HepG2 (cell line): Measurements from ENCODE around the gene TMEM174. TPM values are rescaled to one million over a fixed set of nuclear protein-coding genes. Genes with fewer than 3 reads are reported as not detected.
A peak's percentile ranks its signal among the peaks of the same experiment; 100 is the strongest.

ENCODE experiments used
- ATAC-seq: fragments of 200-7000 bp; cut with Tn5 transposase; 3 replicates; pipeline ENCODE4 v1.9.1; 2020; ENCODE audit warnings: mild to moderate bottlenecking, moderate library complexity
- BruUV-seq: library from RNA; stranded (reverse); fragments of 400-500 nt; replicated peaks from 2 replicates; lab custom pipeline; 2021; lab: Mats Ljungman, UMichigan
- CTCF ChIA-PET: fragments of 300-600 bp; formaldehyde crosslinking; extraction: SDS; loops from one replicate; lab custom pipeline; 2021; ENCODE audit warnings: low total read pairs, inconsistent platforms, low intra/inter-chr PET ratio; lab: Yijun Ruan, JAX
- POLR2A ChIA-PET: fragments of 350-600 bp; sonication (Branson Sonifier 250); formaldehyde crosslinking; loops from one replicate; lab custom pipeline; 2020; ENCODE audit warnings: antibody characterized with exemption, inconsistent platforms; lab: Yijun Ruan, JAX
- DNase-seq: peaks from one replicate; pipeline ENCODE4 v3.0.0-alpha.2; 2015; ENCODE audit warnings: low spot score
- FAIRE-seq: peaks from 3 replicates; lab custom pipeline; 2011; peaks lifted over from hg19 to GRCh38; lab: Jason Lieb, UNC
- H2AFZ ChIP-seq: one replicate; pipeline ENCODE4 v1.6.1; 2011; ENCODE audit warnings: low read length, inconsistent platforms
- H3K27ac ChIP-seq: fragments of 300-600 bp; 3 replicates; pipeline ENCODE4 v1.8.0; 2011; ENCODE audit warnings: mixed run types, mild to moderate bottlenecking, mixed read lengths, low read length, inconsistent platforms; ENCODE audit not compliant: insufficient read depth; ENCODE audit errors: extremely low read length
- H3K27me3 ChIP-seq, 2 experiments: fragments of 200-600 bp in 1 of 2; 2 replicates in 1 of 2; 3 replicates in 1 of 2; pipeline versions ENCODE4 v1.6.0 to v1.8.0; 2011; ENCODE audit warnings: low read length in 2 of 2, mild to moderate bottlenecking in 2 of 2, moderate library complexity in 2 of 2, inconsistent platforms in 1 of 2; ENCODE audit not compliant: insufficient read depth in 2 of 2, control insufficient read depth in 1 of 2
- H3K36me3 ChIP-seq, 2 experiments: fragments of 200-600 bp in 1 of 2; replicated peaks in 1 of 2; 2 replicates in 1 of 2; 3 replicates in 1 of 2; pipeline versions ENCODE4 v1.5.1 to v1.8.0; 2011; ENCODE audit warnings: low read length in 2 of 2, inconsistent platforms in 1 of 2; ENCODE audit not compliant: insufficient read depth in 2 of 2, control insufficient read depth in 1 of 2
- H3K4me1 ChIP-seq: 2 replicates; pipeline ENCODE4 v1.5.1; 2012; ENCODE audit warnings: low read length, inconsistent platforms; ENCODE audit not compliant: insufficient read depth
- H3K4me2 ChIP-seq: 2 replicates; pipeline ENCODE4 v1.6.0; 2011; ENCODE audit warnings: low read depth, low read length, inconsistent platforms
- H3K4me3 ChIP-seq, 3 experiments: fragments of 200-600 bp in 1 of 3; sonication (generic), shearing (Covaris generic) in 1 of 3; replicated peaks in 1 of 3; 2 replicates each; pipeline ENCODE4 v1.5.1; 2011 to 2016; ENCODE audit warnings: low read length in 3 of 3, inconsistent platforms in 2 of 3, low read depth in 2 of 3, mild to moderate bottlenecking in 2 of 3, control low read depth in 1 of 3, mixed read lengths in 1 of 3; ENCODE audit not compliant: insufficient read depth in 1 of 3
- H3K79me2 ChIP-seq: one replicate; pipeline ENCODE4 v1.6.1; 2011; ENCODE audit warnings: low read length, inconsistent platforms; ENCODE audit not compliant: insufficient read depth
- H3K9ac ChIP-seq: 2 replicates; pipeline ENCODE4 v1.6.0; 2011; ENCODE audit warnings: mild to moderate bottlenecking, low read depth, low read length, inconsistent platforms; ENCODE audit not compliant: insufficient read depth
- H3K9me3 ChIP-seq: 2 replicates; pipeline ENCODE4 v1.5.1; 2012; ENCODE audit warnings: mild to moderate bottlenecking, low read length
- H4K20me1 ChIP-seq: 2 replicates; pipeline ENCODE4 v1.6.0; 2011; ENCODE audit warnings: inconsistent platforms, mild to moderate bottlenecking, low read length, moderate library complexity; ENCODE audit not compliant: insufficient read depth
- ASH2L ChIP-seq: fragments of 300-600, 200-600 bp; sonication (generic); IDR thresholded peaks from 2 replicates; pipeline ENCODE4 v1.7.0; 2017; ENCODE audit warnings: low read depth, mild to moderate bottlenecking, moderate library complexity, mixed read lengths, low read length; ENCODE audit not compliant: insufficient read length
- CC2D1A ChIP-seq: sonication (generic); formaldehyde crosslinking; IDR thresholded peaks from 2 replicates; pipeline ENCODE4 v1.8.1; 2023; ENCODE audit warnings: mild to moderate bottlenecking, missing genetic modification reagents
- MAFF ChIP-seq: IDR thresholded peaks from 2 replicates; pipeline ENCODE4 v1.6.1; 2011; ENCODE audit warnings: low read depth, low read length, improper control_type of control experiment
- MBNL3 ChIP-seq: fragments of 250-450 bp; sonication (Bioruptor Pico); conservative IDR thresholded peaks from 2 replicates; pipeline ENCODE4 v1.8.0; 2022; ENCODE audit warnings: mild to moderate bottlenecking, inconsistent platforms
- NFE2L1 ChIP-seq: sonication (generic); formaldehyde crosslinking; IDR thresholded peaks from 2 replicates; pipeline ENCODE4 v1.4.0; 2020; ENCODE audit warnings: missing genetic modification reagents, mild to moderate bottlenecking, borderline replicate concordance
- ZKSCAN1 ChIP-seq: fragments of 150-350 bp; IDR thresholded peaks from 2 replicates; pipeline ENCODE4 v1.6.1; 2014; ENCODE audit warnings: low read length
- ZNF260 ChIP-seq: sonication (generic); formaldehyde crosslinking; IDR thresholded peaks from 2 replicates; pipeline ENCODE4 v1.4.0; 2020; ENCODE audit warnings: missing genetic modification reagents, low read depth, mild to moderate bottlenecking, borderline replicate concordance
- ZNF282 ChIP-seq: fragments of 450-650 bp; IDR thresholded peaks from 2 replicates; pipeline ENCODE4 v1.6.1; 2018; ENCODE audit not compliant: partially characterized antibody
- ZNF558 ChIP-seq: sonication (generic); formaldehyde crosslinking; IDR thresholded peaks from 2 replicates; pipeline ENCODE4 v1.9.0; 2022; ENCODE audit warnings: mild to moderate bottlenecking, missing genetic modification reagents, borderline replicate concordance
- ZNF567 ChIP-seq: sonication (generic); formaldehyde crosslinking; IDR thresholded peaks from 2 replicates; pipeline ENCODE4 v1.8.1; 2023; ENCODE audit warnings: mild to moderate bottlenecking, missing genetic modification reagents, borderline replicate concordance
- ZNF572 ChIP-seq: sonication (generic); formaldehyde crosslinking; IDR thresholded peaks from 2 replicates; pipeline ENCODE4 v1.5.1; 2020; ENCODE audit warnings: mild to moderate bottlenecking, missing genetic modification reagents
- ZSCAN20 ChIP-seq: sonication (generic); formaldehyde crosslinking; IDR thresholded peaks from 2 replicates; pipeline ENCODE4 v1.4.0; 2020; ENCODE audit warnings: missing genetic modification reagents, mild to moderate bottlenecking, borderline replicate concordance
- WGBS: methylation state at CpG from one replicate; pipeline ENCODE4 v1.1.6; 2017; ENCODE audit warnings: low lambda C conversion rate; 5-methylcytosine and 5-hydroxymethylcytosine counted together
- in situ Hi-C: cut with HindIII; loops from 2 replicates; pipeline ENCODE4 v1.10.0; 2017; ENCODE audit warnings: low pct_unique_long_range_greater_than_20kb; ENCODE audit not compliant: extremely low pct_ligation_motif_present
- intact Hi-C: fragments of 100-400 bp; cut with micrococcal nuclease; formaldehyde crosslinking; loops from one replicate; pipeline ENCODE4 v1.10.0; 2022; ENCODE audit not compliant: unreplicated experiment
- polyA plus RNA-seq, 8 experiments: library from polyadenylated mRNA; depleted of rRNA in 3 of 8; stranded (reverse) in 7 of 8; unstranded in 1 of 8; fragments of >200 nt; fragmentation: Illumina TruSeq in 4 of 8; extraction: Trizol in 4 of 8; gene quantifications; 2 replicates each; pipeline versions ENCODE4 v1.2.1 to v1.2.3, GENCODE V29; 2011 to 2016; ENCODE audit warnings: low read depth in 4 of 8, missing spikeins in 1 of 8, mixed read lengths in 1 of 8; ENCODE audit not compliant: insufficient read depth in 1 of 8
- total RNA-seq, 5 experiments: library from RNA; depleted of rRNA; stranded (reverse); fragments of >200 nt; fragmentation: Illumina TruSeq; extraction: Trizol; gene quantifications; 2 replicates each; pipeline ENCODE4 v1.2.3, GENCODE V29; 2016; ENCODE audit warnings: low read depth in 1 of 5
- TF ChIP-seq, protein P1 (sequence below): sonication (generic); formaldehyde crosslinking; IDR thresholded peaks from 2 replicates; pipeline ENCODE4 v1.4.0; 2020; ENCODE audit warnings: missing genetic modification reagents, mild to moderate bottlenecking, borderline replicate concordance
- TF ChIP-seq, protein P2 (sequence below): sonication (generic); formaldehyde crosslinking; IDR thresholded peaks from 2 replicates; pipeline ENCODE4 v1.4.0; 2020; ENCODE audit warnings: missing genetic modification reagents
- TF ChIP-seq, protein P3 (sequence below): IDR thresholded peaks from 2 replicates; pipeline ENCODE4 v1.6.1; 2016
- TF ChIP-seq, protein P4 (sequence below): sonication (generic); formaldehyde crosslinking; IDR thresholded peaks from 2 replicates; pipeline ENCODE4 v1.4.0; 2020; ENCODE audit warnings: mild to moderate bottlenecking, low read depth, missing genetic modification reagents

The TMEM174 gene
- total and polyA plus RNA-seq, 2 of the 13 experiments (the other 11 are each of a cell fraction or from before 2014, with no cell fraction given) = not detected

- H3K27ac ChIP-seq = no peak overlapping the region
- ATAC-seq (no peak), FAIRE-seq (no peak), DNase-seq (no peak)
- in situ Hi-C loops = no loop called here
- H2AFZ ChIP-seq = no peak overlapping the region
- no TSS peak for BruUV-seq
- H3K4me1 ChIP-seq = no peaks in the 10 kb centered on the region
- no peak overlapping the region for H3K9ac ChIP-seq
- H3K79me2 ChIP-seq = no peaks in the 10 kb centered on the region
- peaks cover 2 to 36% of the 10 kb centered on the region in 2 experiments for H3K27me3 ChIP-seq
- H3K9me3 ChIP-seq = no peaks in the 10 kb centered on the region
- POLR2A ChIA-PET = no interaction called here
- no peaks in the 10 kb centered on the region for H3K36me3 ChIP-seq
- WGBS = 10% methylated on average over 5 of the region's 5 CpGs
- peak overlapping the region; percentile 32; the same call in 1 of the 2 replicates for H3K4me2 ChIP-seq
- H3K4me3 ChIP-seq = no peak overlapping the region; a peak in 1 of 6 replicates
- intact Hi-C loops = no loop called here
- H4K20me1 ChIP-seq = no peaks in the 10 kb centered on the region
- CTCF ChIA-PET = no interaction called here
- TF ChIP-seq, protein P1, sequence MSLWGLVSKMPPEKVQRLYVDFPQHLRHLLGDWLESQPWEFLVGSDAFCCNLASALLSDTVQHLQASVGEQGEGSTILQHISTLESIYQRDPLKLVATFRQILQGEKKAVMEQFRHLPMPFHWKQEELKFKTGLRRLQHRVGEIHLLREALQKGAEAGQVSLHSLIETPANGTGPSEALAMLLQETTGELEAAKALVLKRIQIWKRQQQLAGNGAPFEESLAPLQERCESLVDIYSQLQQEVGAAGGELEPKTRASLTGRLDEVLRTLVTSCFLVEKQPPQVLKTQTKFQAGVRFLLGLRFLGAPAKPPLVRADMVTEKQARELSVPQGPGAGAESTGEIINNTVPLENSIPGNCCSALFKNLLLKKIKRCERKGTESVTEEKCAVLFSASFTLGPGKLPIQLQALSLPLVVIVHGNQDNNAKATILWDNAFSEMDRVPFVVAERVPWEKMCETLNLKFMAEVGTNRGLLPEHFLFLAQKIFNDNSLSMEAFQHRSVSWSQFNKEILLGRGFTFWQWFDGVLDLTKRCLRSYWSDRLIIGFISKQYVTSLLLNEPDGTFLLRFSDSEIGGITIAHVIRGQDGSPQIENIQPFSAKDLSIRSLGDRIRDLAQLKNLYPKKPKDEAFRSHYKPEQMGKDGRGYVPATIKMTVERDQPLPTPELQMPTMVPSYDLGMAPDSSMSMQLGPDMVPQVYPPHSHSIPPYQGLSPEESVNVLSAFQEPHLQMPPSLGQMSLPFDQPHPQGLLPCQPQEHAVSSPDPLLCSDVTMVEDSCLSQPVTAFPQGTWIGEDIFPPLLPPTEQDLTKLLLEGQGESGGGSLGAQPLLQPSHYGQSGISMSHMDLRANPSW (CRISPR knock-in tag) = no peak
- TF ChIP-seq, protein P2, sequence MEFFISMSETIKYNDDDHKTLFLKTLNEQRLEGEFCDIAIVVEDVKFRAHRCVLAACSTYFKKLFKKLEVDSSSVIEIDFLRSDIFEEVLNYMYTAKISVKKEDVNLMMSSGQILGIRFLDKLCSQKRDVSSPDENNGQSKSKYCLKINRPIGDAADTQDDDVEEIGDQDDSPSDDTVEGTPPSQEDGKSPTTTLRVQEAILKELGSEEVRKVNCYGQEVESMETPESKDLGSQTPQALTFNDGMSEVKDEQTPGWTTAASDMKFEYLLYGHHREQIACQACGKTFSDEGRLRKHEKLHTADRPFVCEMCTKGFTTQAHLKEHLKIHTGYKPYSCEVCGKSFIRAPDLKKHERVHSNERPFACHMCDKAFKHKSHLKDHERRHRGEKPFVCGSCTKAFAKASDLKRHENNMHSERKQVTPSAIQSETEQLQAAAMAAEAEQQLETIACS = no peak
- TF ChIP-seq MBNL3 (CRISPR knock-in tag) (no peak), NFE2L1 (no peak), ZKSCAN1 (no peak), ZNF558 (CRISPR knock-in tag) (no peak), ZNF282 (no peak), ASH2L (no peak), ZNF567 (CRISPR knock-in tag) (no peak), CC2D1A (CRISPR knock-in tag) (no peak), MAFF (no peak), ZNF260 (CRISPR knock-in tag) (no peak), ZNF572 (no peak), ZSCAN20 (CRISPR knock-in tag) (no peak)
- TF ChIP-seq, protein P3, sequence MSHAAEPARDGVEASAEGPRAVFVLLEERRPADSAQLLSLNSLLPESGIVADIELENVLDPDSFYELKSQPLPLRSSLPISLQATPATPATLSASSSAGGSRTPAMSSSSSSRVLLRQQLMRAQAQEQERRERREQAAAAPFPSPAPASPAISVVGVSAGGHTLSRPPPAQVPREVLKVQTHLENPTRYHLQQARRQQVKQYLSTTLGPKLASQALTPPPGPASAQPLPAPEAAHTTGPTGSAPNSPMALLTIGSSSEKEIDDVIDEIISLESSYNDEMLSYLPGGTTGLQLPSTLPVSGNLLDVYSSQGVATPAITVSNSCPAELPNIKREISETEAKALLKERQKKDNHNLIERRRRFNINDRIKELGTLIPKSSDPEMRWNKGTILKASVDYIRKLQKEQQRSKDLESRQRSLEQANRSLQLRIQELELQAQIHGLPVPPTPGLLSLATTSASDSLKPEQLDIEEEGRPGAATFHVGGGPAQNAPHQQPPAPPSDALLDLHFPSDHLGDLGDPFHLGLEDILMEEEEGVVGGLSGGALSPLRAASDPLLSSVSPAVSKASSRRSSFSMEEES (CRISPR knock-in tag) = no peak
- TF ChIP-seq, protein P4, sequence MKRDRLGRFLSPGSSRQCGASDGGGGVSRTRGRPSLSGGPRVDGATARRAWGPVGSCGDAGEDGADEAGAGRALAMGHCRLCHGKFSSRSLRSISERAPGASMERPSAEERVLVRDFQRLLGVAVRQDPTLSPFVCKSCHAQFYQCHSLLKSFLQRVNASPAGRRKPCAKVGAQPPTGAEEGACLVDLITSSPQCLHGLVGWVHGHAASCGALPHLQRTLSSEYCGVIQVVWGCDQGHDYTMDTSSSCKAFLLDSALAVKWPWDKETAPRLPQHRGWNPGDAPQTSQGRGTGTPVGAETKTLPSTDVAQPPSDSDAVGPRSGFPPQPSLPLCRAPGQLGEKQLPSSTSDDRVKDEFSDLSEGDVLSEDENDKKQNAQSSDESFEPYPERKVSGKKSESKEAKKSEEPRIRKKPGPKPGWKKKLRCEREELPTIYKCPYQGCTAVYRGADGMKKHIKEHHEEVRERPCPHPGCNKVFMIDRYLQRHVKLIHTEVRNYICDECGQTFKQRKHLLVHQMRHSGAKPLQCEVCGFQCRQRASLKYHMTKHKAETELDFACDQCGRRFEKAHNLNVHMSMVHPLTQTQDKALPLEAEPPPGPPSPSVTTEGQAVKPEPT = no peak
Observed at GRCh38 chr5:73129143-73129542, 43.9 kb upstream of the TMEM174 start.
